HepG2 (cell line): Measurements from ENCODE around the gene RABEP2. TPM values are rescaled to one million over a fixed set of nuclear protein-coding genes. Genes with fewer than 3 reads are reported as not detected.

ENCODE experiments used
- ARID4A ChIP-seq: sonication (generic); formaldehyde crosslinking; IDR thresholded peaks from 2 replicates; pipeline ENCODE4 v1.5.0; 2020; ENCODE audit warnings: mild to moderate bottlenecking, missing genetic modification reagents, borderline replicate concordance
- HNF1B ChIP-seq: sonication (generic); formaldehyde crosslinking; IDR thresholded peaks from 2 replicates; pipeline ENCODE4 v1.5.1; 2020; ENCODE audit warnings: mild to moderate bottlenecking, moderate library complexity, missing genetic modification reagents
- HOXA9 ChIP-seq: sonication (generic); formaldehyde crosslinking; IDR thresholded peaks from 2 replicates; pipeline ENCODE4 v1.8.1; 2022; ENCODE audit warnings: missing genetic modification reagents, mild to moderate bottlenecking, moderate library complexity, borderline replicate concordance
- KAT7 ChIP-seq: IDR thresholded peaks from 2 replicates; pipeline ENCODE4 v1.6.1; 2018; ENCODE audit warnings: borderline replicate concordance, missing compliant biosample characterization
- KDM4B ChIP-seq: sonication (generic); formaldehyde crosslinking; IDR thresholded peaks from 2 replicates; pipeline ENCODE4 v1.4.0; 2020; ENCODE audit warnings: missing genetic modification reagents
- NFE2L1 ChIP-seq: sonication (generic); formaldehyde crosslinking; IDR thresholded peaks from 2 replicates; pipeline ENCODE4 v1.4.0; 2020; ENCODE audit warnings: missing genetic modification reagents, mild to moderate bottlenecking, borderline replicate concordance
- SRF ChIP-seq: IDR thresholded peaks from 2 replicates; pipeline ENCODE4 v1.6.1; 2011; ENCODE audit warnings: mild to moderate bottlenecking, low read depth, low read length, moderate library complexity
- SUZ12 ChIP-seq: fragments of 150-350 bp; IDR thresholded peaks from 2 replicates; pipeline ENCODE4 v1.6.1; 2014; ENCODE audit warnings: low read depth, low read length
- ZNF101 ChIP-seq: sonication (generic); formaldehyde crosslinking; IDR thresholded peaks from 2 replicates; pipeline ENCODE4 v1.4.0; 2020; ENCODE audit warnings: mild to moderate bottlenecking, low read depth, missing genetic modification reagents, borderline replicate concordance
- ZNF326 ChIP-seq: sonication (generic); formaldehyde crosslinking; IDR thresholded peaks from 2 replicates; pipeline ENCODE4 v1.4.0; 2020; ENCODE audit warnings: missing genetic modification reagents, borderline replicate concordance
- ZNF34 ChIP-seq: sonication (generic); formaldehyde crosslinking; IDR thresholded peaks from 2 replicates; pipeline ENCODE4 v1.4.0; 2020; ENCODE audit warnings: mild to moderate bottlenecking, missing genetic modification reagents, borderline replicate concordance
- ZNF446 ChIP-seq: sonication (generic); formaldehyde crosslinking; IDR thresholded peaks from 2 replicates; pipeline ENCODE4 v1.5.0; 2020; ENCODE audit warnings: mild to moderate bottlenecking, missing genetic modification reagents
- ZNF547 ChIP-seq: sonication (generic); formaldehyde crosslinking; IDR thresholded peaks from 2 replicates; pipeline ENCODE4 v1.5.1; 2020; ENCODE audit warnings: mild to moderate bottlenecking, missing genetic modification reagents
- ZNF563 ChIP-seq: sonication (generic); formaldehyde crosslinking; IDR thresholded peaks from 2 replicates; pipeline ENCODE4 v1.8.0; 2022; ENCODE audit warnings: mild to moderate bottlenecking, moderate library complexity, missing genetic modification reagents
- ZNF577 ChIP-seq: sonication (generic); formaldehyde crosslinking; IDR thresholded peaks from 2 replicates; pipeline ENCODE4 v1.4.0; 2020; ENCODE audit warnings: mild to moderate bottlenecking, low read depth, missing genetic modification reagents, borderline replicate concordance
- ZNF589 ChIP-seq: sonication (generic); formaldehyde crosslinking; conservative IDR thresholded peaks from 2 replicates; pipeline ENCODE4 v1.8.0; 2022; ENCODE audit warnings: mild to moderate bottlenecking, moderate library complexity, missing genetic modification reagents
- ZNF614 ChIP-seq: IDR thresholded peaks from 2 replicates; pipeline ENCODE4 v1.6.1; 2018; ENCODE audit warnings: missing biosample characterization, missing genetic modification reagents, inconsistent platforms, borderline replicate concordance
- polyA plus RNA-seq, 8 experiments: library from polyadenylated mRNA; depleted of rRNA in 3 of 8; stranded (reverse) in 7 of 8; unstranded in 1 of 8; fragments of >200 nt; fragmentation: Illumina TruSeq in 4 of 8; extraction: Trizol in 4 of 8; gene quantifications; 2 replicates each; pipeline versions ENCODE4 v1.2.1 to v1.2.3, GENCODE V29; 2011 to 2016; ENCODE audit warnings: low read depth in 4 of 8, missing spikeins in 1 of 8, mixed read lengths in 1 of 8; ENCODE audit not compliant: insufficient read depth in 1 of 8
- total RNA-seq, 5 experiments: library from RNA; depleted of rRNA; stranded (reverse); fragments of >200 nt; fragmentation: Illumina TruSeq; extraction: Trizol; gene quantifications; 2 replicates each; pipeline ENCODE4 v1.2.3, GENCODE V29; 2016; ENCODE audit warnings: low read depth in 1 of 5
- TF ChIP-seq, protein P1 (sequence below): sonication (generic); formaldehyde crosslinking; IDR thresholded peaks from 2 replicates; pipeline ENCODE4 v1.4.0; 2020; ENCODE audit warnings: mild to moderate bottlenecking, missing genetic modification reagents, borderline replicate concordance

The RABEP2 gene
- total and polyA plus RNA-seq, 2 of the 13 experiments (the other 11 are each of a cell fraction or from before 2014, with no cell fraction given): 10.8 to 18.4 TPM

- TF ChIP-seq ZNF614 (CRISPR knock-in tag): no peak
- no peak for TF ChIP-seq NFE2L1 (CRISPR knock-in tag)
- peak; percentile 59; the same call in 1 of the 2 replicates for TF ChIP-seq KAT7 (CRISPR knock-in tag)
- TF ChIP-seq ZNF577 (CRISPR knock-in tag): no peak
- TF ChIP-seq ZNF589: no peak
- TF ChIP-seq KDM4B: no peak
- TF ChIP-seq ZNF563: peak; percentile 15; the same call in 1 of the 2 replicates
- TF ChIP-seq, protein P1, sequence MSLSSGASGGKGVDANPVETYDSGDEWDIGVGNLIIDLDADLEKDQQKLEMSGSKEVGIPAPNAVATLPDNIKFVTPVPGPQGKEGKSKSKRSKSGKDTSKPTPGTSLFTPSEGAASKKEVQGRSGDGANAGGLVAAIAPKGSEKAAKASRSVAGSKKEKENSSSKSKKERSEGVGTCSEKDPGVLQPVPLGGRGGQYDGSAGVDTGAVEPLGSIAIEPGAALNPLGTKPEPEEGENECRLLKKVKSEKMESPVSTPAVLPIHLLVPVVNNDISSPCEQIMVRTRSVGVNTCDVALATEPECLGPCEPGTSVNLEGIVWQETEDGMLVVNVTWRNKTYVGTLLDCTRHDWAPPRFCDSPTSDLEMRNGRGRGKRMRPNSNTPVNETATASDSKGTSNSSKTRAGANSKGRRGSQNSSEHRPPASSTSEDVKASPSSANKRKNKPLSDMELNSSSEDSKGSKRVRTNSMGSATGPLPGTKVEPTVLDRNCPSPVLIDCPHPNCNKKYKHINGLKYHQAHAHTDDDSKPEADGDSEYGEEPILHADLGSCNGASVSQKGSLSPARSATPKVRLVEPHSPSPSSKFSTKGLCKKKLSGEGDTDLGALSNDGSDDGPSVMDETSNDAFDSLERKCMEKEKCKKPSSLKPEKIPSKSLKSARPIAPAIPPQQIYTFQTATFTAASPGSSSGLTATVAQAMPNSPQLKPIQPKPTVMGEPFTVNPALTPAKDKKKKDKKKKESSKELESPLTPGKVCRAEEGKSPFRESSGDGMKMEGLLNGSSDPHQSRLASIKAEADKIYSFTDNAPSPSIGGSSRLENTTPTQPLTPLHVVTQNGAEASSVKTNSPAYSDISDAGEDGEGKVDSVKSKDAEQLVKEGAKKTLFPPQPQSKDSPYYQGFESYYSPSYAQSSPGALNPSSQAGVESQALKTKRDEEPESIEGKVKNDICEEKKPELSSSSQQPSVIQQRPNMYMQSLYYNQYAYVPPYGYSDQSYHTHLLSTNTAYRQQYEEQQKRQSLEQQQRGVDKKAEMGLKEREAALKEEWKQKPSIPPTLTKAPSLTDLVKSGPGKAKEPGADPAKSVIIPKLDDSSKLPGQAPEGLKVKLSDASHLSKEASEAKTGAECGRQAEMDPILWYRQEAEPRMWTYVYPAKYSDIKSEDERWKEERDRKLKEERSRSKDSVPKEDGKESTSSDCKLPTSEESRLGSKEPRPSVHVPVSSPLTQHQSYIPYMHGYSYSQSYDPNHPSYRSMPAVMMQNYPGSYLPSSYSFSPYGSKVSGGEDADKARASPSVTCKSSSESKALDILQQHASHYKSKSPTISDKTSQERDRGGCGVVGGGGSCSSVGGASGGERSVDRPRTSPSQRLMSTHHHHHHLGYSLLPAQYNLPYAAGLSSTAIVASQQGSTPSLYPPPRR: no peak
- no peak for TF ChIP-seq ZNF34
- no peak for TF ChIP-seq HOXA9 (CRISPR knock-in tag)
- no peak for TF ChIP-seq ZNF326
- TF ChIP-seq SUZ12: no peak
- TF ChIP-seq SRF: no peak
- 0 out of 2 replicates have a peak, but pooled peaks have one; percentile 4 for TF ChIP-seq ZNF446 (CRISPR knock-in tag)
- TF ChIP-seq HNF1B (CRISPR knock-in tag): peak; percentile 73; the same call in 1 of the 2 replicates
- TF ChIP-seq ZNF101: no peak
- TF ChIP-seq ZNF547: no peak
- peak; percentile 42; the same call in 1 of the 2 replicates for TF ChIP-seq ARID4A
Observed at GRCh38 chr16:28865722-28866453, 59.1 kb downstream of the RABEP2 start (continued).
